Suppressor macrophage (primary cell): ENCODE results near the gene NMRK1.

Source experiments
- DNase-seq, 4 experiments: peaks; one replicate each; pipeline ENCODE4 v3.0.0-alpha.2; 2020 to 2022
- total RNA-seq, 17 experiments: gene quantifications; one replicate each; lab custom pipeline; 2026; ENCODE audit warnings: mixed read lengths in 6 of 17, inconsistent platforms in 3 of 17; lab: John Stamatoyannopoulos, UW

Gene NMRK1
- total RNA-seq, result 8.2 to 23.0 (median 14.6) reads per million in 17 experiments

- DNase-seq, result peak; percentile 98 to 100 (median 100)
These were observed at the start of gene NMRK1, which contains the start of gene OSTF1 for GRCh38 chr9:75087824-75088645. Gene NMRK1, minus strand, starts transcription at chr9:75088155. Its CDS starts 5,040 bp downstream, at chr9:75083115. Gene OSTF1, plus strand, starts transcription at chr9:75088514. Its CDS starts 179 bp downstream, at chr9:75088693.

GRCh38 chr9:75134495-75134894 lies 46.5 kb upstream of the NMRK1 start:
- DNase-seq, result no peak

- DNase-seq, result no peak
These were observed 45.4 kb upstream of the NMRK1 start for GRCh38 chr9:75133396-75133795.

- DNase-seq, result peak in 1 of 4 experiments; percentile 16
These were observed 44.3 kb upstream of the NMRK1 start for GRCh38 chr9:75132244-75132643.

- no peak for DNase-seq
These were observed 43.7 kb upstream of the NMRK1 start for GRCh38 chr9:75131700-75132099.

- no peak for DNase-seq
These were observed 42.8 kb upstream of the NMRK1 start for GRCh38 chr9:75130621-75131230.

- no peak for DNase-seq
These were observed 42.2 kb upstream of the NMRK1 start for GRCh38 chr9:75130172-75130571.

GRCh38 chr9:75128535-75128934 lies 40.6 kb upstream of the NMRK1 start:
- no peak for DNase-seq

- DNase-seq, result no peak
These were observed 35.7 kb upstream of the NMRK1 start for GRCh38 chr9:75123696-75124095.

GRCh38 chr9:75121914-75122558 lies 34.1 kb upstream of the NMRK1 start:
- DNase-seq, result no peak

GRCh38 chr9:75120686-75121085 lies 32.7 kb upstream of the NMRK1 start:
- DNase-seq, result peak; percentile 64 to 83 (median 64)

GRCh38 chr9:75117564-75117963 lies 29.6 kb upstream of the NMRK1 start:
- no peak for DNase-seq

GRCh38 chr9:75116306-75116705 lies 28.4 kb upstream of the NMRK1 start:
- peak; percentile 15 to 58 (median 49) for DNase-seq

- no peak for DNase-seq
These were observed 24.8 kb upstream of the NMRK1 start for GRCh38 chr9:75112789-75113188.

GRCh38 chr9:75111019-75111622 lies 23.2 kb upstream of the NMRK1 start:
- DNase-seq, result no peak

- peak in 2 of 4 experiments; percentile 28 to 33 for DNase-seq
These were observed 21.4 kb upstream of the NMRK1 start for GRCh38 chr9:75109210-75109839.

- peak; percentile 24 to 62 (median 56) for DNase-seq
These were observed 20.6 kb upstream of the NMRK1 start for GRCh38 chr9:75108571-75108970.

- no peak for DNase-seq
These were observed 18.9 kb upstream of the NMRK1 start for GRCh38 chr9:75106857-75107256.

- no peak for DNase-seq
These were observed 17.9 kb upstream of the NMRK1 start for GRCh38 chr9:75105841-75106240.

- DNase-seq, result no peak
These were observed 17.1 kb upstream of the NMRK1 start for GRCh38 chr9:75105019-75105540.

- DNase-seq, result no peak
These were observed 16.7 kb upstream of the NMRK1 start for GRCh38 chr9:75104607-75105006.

GRCh38 chr9:75102177-75102790 lies 14.3 kb upstream of the NMRK1 start:
- no peak for DNase-seq
